SU-DHL-6 (cell line): Measurements from ENCODE around the gene CYCS.
A peak's percentile ranks its signal among the peaks of the same experiment; 100 is the strongest.

Source experiments
- H2AFZ ChIP-seq: fragments of 200-600 bp; sonication (generic); 2 replicates; pipeline ENCODE4 v1.6.1; 2014; ENCODE audit warnings: low read depth, mild to moderate bottlenecking, moderate library complexity, mixed read lengths, antibody characterized with exemption, low read length; ENCODE audit not compliant: severe bottlenecking
- H3F3A ChIP-seq: fragments of 200-600 bp; shearing (Covaris generic); 2 replicates; pipeline ENCODE4 v1.6.0; 2016; ENCODE audit warnings: antibody characterized with exemption, mild to moderate bottlenecking; ENCODE audit not compliant: insufficient read depth
- H3K27ac ChIP-seq: fragments of 200-600 bp; sonication (generic); 2 replicates; pipeline ENCODE4 v1.5.1; 2016; ENCODE audit warnings: low read depth, mild to moderate bottlenecking, low read length, moderate library complexity, mixed read lengths
- H3K27me3 ChIP-seq: fragments of 200-600 bp; sonication (generic), shearing (Covaris generic); 2 replicates; pipeline ENCODE4 v1.6.0; 2014; ENCODE audit warnings: mild to moderate bottlenecking, low read length
- H3K36me3 ChIP-seq: fragments of 200-600 bp; sonication (generic); 2 replicates; pipeline ENCODE4 v1.6.1; 2014; ENCODE audit warnings: mild to moderate bottlenecking, low read length, mixed read lengths
- H3K4me2 ChIP-seq: fragments of 300-600, 200-600 bp; shearing (Covaris generic), sonication (generic); 2 replicates; pipeline ENCODE4 v1.6.0; 2014; ENCODE audit warnings: low read length, low read depth, mild to moderate bottlenecking; ENCODE audit not compliant: poor library complexity, severe bottlenecking
- H3K4me3 ChIP-seq: fragments of 200-600 bp; sonication (generic); 2 replicates; pipeline ENCODE4 v1.5.1; 2014; ENCODE audit warnings: antibody characterized with exemption, low read length, mild to moderate bottlenecking, mixed read lengths; ENCODE audit not compliant: insufficient read depth, poor library complexity, severe bottlenecking
- H3K79me2 ChIP-seq: fragments of 200-600 bp; sonication (generic); 2 replicates; pipeline ENCODE4 v1.6.1; 2014; ENCODE audit warnings: mild to moderate bottlenecking, low read length, moderate library complexity; ENCODE audit not compliant: insufficient read depth
- H3K9ac ChIP-seq: fragments of 200-600 bp; sonication (generic); 2 replicates; pipeline ENCODE4 v1.7.0; 2014; ENCODE audit warnings: mild to moderate bottlenecking, low read length
- H3K9me2 ChIP-seq: fragments of 200-600 bp; sonication (generic); replicated peaks from 2 replicates; pipeline ENCODE4 v1.6.1; 2014; ENCODE audit warnings: low read length; ENCODE audit not compliant: insufficient read depth
- H3K9me3 ChIP-seq: fragments of 200-600 bp; sonication (generic); 2 replicates; pipeline ENCODE4 v1.6.1; 2014; ENCODE audit warnings: low read length, mixed read lengths; ENCODE audit not compliant: insufficient read depth
- H4K20me1 ChIP-seq: fragments of 200-600 bp; sonication (generic); 2 replicates; pipeline ENCODE4 v1.6.1; 2014; ENCODE audit warnings: low read depth, mild to moderate bottlenecking, antibody characterized with exemption, low read length, moderate library complexity, mixed read lengths
- CTCF ChIP-seq: fragments of 200-600 bp; sonication (generic); IDR thresholded peaks from one replicate; pipeline ENCODE4 v1.5.1; 2017; ENCODE audit warnings: antibody characterized with exemption, mild to moderate bottlenecking, low read length, moderate library complexity; ENCODE audit not compliant: insufficient read depth, poor library complexity, severe bottlenecking
- EZH2phosphoT487 ChIP-seq: fragments of 200-600 bp; sonication (generic), shearing (Covaris generic); conservative IDR thresholded peaks from 2 replicates; pipeline ENCODE4 v1.6.1; 2018; ENCODE audit warnings: mild to moderate bottlenecking, antibody characterized with exemption, low read length, moderate library complexity, mixed read lengths

The CYCS gene

GRCh38 chr7:25077096-25077495 lies 48.0 kb downstream of the CYCS start:
- no peaks in the 10 kb centered on the region for H3K27me3 ChIP-seq
- H3K27ac ChIP-seq = no peak overlapping the region
- H3K79me2 ChIP-seq = no peaks in the 10 kb centered on the region
- no peaks in the 10 kb centered on the region for H3K36me3 ChIP-seq
- no peak for TF ChIP-seq CTCF
- TF ChIP-seq EZH2phosphoT487 = no peak
- H2AFZ ChIP-seq = no peak overlapping the region
- no peaks in the 10 kb centered on the region for H3K9me2 ChIP-seq
- H4K20me1 ChIP-seq = no peaks in the 10 kb centered on the region
- H3K4me3 ChIP-seq = no peak overlapping the region
- H3F3A ChIP-seq = no peaks in the 10 kb centered on the region
- H3K9ac ChIP-seq = no peak overlapping the region
- H3K4me2 ChIP-seq = no peak overlapping the region
- no peaks in the 10 kb centered on the region for H3K9me3 ChIP-seq

GRCh38 chr7:25075459-25075858 lies 49.6 kb downstream of the CYCS start:
- no peak overlapping the region for H3K4me2 ChIP-seq
- H2AFZ ChIP-seq = no peak overlapping the region

GRCh38 chr7:25073451-25073850 lies 51.6 kb downstream of the CYCS start:
- H3K9me3 ChIP-seq = no peaks in the 10 kb centered on the region
- H3K27me3 ChIP-seq = no peaks in the 10 kb centered on the region
- H2AFZ ChIP-seq = peak overlapping the region; percentile 21
- no peaks in the 10 kb centered on the region for H3F3A ChIP-seq
- H3K4me3 ChIP-seq = no peak overlapping the region
- no peaks in the 10 kb centered on the region for H3K9me2 ChIP-seq
- no peaks in the 10 kb centered on the region for H3K79me2 ChIP-seq
- no peak overlapping the region for H3K4me2 ChIP-seq
- no peaks in the 10 kb centered on the region for H4K20me1 ChIP-seq
- H3K27ac ChIP-seq = no peak overlapping the region
- no peaks in the 10 kb centered on the region for H3K36me3 ChIP-seq
- H3K9ac ChIP-seq = no peak overlapping the region
- TF ChIP-seq EZH2phosphoT487 = no peak
- no peak for TF ChIP-seq CTCF

More at GRCh38 chr7:25075459-25075858, 49.6 kb downstream of the CYCS start:
- H3K27me3 ChIP-seq = no peaks in the 10 kb centered on the region
- no peak overlapping the region for H3K9ac ChIP-seq
- no peak overlapping the region for H3K4me3 ChIP-seq
- H3K9me2 ChIP-seq = no peaks in the 10 kb centered on the region
- H3F3A ChIP-seq = no peaks in the 10 kb centered on the region
- H4K20me1 ChIP-seq = no peaks in the 10 kb centered on the region
- no peaks in the 10 kb centered on the region for H3K79me2 ChIP-seq
- no peak for TF ChIP-seq CTCF
- TF ChIP-seq EZH2phosphoT487 = no peak
- H3K27ac ChIP-seq = no peak overlapping the region
- H3K9me3 ChIP-seq = no peaks in the 10 kb centered on the region
- H3K36me3 ChIP-seq = no peaks in the 10 kb centered on the region
